Raji (cell line): ENCODE data around the gene PTMS.

Experiments
- POLR2A ChIP-seq: IDR thresholded peaks from 2 replicates; pipeline ENCODE4 v1.6.1; 2011; ENCODE audit warnings: low read depth, low read length, control low read depth; ENCODE audit not compliant: insufficient read depth

The PTMS gene

DNA sequence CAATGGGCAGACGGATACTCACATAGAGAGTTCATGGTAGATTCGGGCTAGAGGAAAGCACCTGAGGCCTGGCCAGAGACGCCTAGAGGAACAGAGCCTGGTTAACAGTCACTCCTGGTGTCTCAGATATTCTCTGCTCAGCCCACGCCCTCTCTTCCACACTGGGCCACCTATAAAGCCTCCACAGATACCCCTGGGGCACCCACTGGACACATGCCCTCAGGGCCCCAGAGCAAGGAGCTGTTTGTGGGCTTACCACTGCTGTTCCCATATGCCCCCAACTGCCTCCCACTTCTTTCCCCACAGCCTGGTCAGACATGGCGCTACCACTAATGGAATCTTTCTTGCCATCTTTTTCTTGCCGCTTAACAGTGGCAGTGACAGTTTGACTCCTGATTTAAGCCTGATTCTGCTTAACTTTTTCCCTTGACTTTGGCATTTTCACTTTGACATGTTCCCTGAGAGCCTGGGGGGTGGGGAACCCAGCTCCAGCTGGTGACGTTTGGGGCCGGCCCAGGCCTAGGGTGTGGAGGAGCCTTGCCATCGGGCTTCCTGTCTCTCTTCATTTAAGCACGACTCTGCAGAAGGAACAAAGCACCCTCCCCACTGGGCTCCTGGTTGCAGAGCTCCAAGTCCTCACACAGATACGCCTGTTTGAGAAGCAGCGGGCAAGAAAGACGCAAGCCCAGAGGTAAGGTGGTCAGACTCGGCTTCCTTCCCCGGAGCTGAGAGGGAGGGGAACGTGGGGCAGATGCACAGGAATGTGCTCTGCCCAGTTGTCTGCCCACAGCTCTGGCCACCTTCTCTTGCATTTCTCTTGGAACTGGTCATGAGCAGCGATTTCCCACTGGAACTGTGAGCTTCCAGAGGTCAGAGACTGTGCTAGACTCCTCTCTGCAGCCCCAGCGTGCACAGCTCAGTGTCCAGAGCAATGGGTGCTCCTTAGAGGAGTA lies 23.1 kb downstream of the PTMS start, which contains the start of gene CD4:
TSS of gene CD4 (plus strand) at position 557 of the 953 bp plus-strand sequence. CDS start 10,611 bp downstream, outside the sequence.
- no peak for TF ChIP-seq POLR2A

DNA sequence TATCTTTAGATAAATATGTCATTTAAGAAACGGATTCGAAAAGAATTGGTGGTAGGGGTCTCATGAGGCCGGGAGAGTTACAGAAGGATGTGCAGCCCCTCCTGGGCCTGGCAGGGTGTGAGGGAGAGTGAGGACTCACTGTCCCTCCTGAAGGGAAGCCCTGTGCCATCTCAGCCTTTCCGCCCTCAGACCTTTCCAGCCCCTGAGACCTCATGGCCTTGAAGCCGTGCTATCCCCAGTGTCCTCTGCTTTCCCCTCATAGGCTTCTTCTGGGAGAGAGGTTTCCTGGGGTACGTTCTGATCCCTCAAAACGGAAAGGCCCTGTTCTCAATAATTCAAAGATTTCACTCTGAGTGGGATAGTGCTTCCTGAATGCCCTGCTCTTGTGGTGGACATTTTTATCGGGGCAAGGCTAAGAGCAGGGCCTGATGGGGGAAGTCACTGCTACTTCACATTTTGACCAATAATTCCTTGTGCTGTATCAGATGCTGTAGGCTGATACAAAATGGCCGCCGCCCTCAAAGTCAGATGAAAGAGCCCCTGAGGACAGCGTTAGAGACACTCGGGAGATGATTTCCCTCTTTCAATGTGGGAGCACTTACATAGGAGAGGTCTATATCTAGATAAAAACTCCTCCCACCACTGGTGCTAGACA lies 24.5 kb downstream of the PTMS start:
- no peak for TF ChIP-seq POLR2A

DNA sequence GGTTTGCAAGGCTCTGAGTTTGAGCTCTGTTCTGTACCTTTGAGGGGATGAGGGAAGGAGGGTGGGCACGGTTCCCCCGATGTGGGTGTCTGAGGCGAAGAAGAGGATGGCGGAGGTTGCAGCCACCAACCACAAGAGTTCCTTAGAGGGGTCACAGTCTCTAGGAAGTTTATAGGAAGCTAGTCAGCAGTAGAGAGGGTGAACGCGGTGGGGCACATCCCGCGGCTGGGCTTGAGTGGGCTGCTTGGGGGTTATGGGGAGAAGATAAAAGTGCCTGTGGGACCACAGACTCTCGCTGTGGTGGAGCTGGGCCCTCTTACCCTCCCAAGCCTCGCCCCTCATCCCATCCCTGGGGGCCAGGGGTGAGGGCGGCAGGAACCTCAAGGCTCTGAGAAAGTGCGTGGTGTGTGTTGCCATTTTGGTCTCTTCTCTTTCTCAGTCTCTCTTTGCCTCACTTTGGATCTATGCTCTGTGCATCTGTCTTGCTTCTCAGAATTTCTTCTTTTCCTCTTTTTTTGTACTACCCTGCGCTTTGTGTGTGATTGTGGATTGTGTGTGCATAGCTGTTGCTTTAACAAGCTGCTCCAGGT lies 25.9 kb downstream of the PTMS start:
- TF ChIP-seq POLR2A: no peak

DNA sequence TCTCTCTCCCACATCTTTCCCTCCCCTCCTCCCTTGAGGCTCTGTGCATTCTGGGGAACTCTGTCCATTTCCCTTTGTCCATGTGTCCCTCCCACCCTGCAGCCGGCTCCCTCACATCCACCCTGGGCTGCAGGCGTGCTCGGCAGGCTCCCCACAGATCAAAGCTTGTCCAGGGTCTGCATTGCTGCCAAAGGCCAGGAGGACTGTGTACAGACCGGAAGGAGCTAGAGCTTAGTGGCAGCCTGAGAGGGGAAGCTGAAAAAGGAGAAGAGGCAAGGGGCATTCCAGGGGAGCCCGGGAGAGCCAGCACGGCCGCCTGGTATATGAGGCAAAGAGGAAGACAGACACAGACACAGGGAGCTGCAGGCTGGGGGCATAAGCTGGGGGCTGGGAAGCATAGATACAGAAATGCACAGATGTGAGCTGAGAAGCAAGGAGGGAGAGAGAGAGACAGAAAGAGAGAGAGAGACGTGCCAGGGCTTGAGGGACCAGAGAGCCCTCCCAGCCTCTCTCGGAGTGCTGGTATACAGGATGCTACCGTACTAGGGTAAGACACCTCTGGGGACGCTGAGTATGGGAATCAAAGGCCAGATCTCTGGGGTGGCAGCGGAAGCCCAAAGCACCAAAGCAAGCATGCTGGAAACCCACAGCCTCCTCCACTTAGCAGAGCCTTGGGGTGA lies 26.5 kb downstream of the PTMS start:
- no peak for TF ChIP-seq POLR2A

DNA sequence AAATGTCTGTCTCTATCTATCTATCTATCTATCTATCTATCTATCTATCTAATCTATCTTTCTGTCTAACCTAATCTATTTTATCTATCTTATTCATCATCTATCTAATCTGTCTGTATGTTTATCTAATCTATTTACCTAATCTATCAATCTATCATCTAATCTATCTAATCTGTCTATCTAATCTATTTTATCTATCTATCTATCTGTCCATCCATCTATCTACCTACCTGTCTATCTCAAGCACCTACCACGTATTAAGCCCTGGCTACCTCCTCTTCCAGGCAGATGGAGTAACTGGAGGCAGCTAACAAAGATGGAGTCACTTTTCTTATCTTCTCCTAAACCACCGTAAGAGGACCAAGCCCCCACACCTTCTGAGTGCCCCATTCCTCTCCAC lies 28.9 kb downstream of the PTMS start:
- TF ChIP-seq POLR2A: no peak

DNA sequence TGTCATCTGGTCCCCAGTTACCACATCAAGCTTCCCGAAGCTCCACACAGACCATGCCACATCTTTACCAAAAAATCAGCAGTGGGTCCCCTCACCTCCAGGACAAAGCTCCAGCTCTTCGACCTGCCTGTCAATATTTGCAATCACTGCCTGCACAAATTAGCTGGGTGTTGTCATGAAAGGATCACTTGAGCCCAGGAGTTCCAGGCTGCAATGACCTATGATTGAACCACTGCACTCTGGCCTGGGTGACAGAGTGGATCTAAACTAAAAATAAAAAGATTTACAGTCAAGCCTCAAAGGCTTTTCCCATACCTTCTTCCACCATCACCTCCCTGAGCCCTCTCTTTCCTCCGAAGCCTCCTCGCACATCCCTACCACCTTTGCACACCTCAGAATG lies 30.4 kb downstream of the PTMS start:
- TF ChIP-seq POLR2A: no peak

DNA sequence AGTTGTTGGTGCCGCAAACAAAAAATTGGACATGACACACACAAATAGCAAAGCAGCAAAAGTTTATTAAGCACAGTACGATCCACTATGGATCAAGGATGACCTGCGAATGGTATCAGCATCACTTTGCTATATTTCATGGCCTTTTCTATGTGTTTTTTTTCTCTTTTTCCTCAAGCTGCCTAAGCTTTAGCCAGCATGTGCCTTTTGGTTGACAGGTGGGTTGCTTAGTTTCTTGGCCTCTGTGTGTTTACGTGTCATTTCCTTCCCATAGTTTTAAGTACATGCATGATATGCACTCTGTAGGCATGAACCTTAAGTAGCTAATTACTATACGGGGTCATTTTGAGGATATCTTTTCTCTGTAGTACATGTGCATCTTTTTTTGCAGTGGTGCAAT lies 33.0 kb downstream of the PTMS start:
- no peak for TF ChIP-seq POLR2A

DNA sequence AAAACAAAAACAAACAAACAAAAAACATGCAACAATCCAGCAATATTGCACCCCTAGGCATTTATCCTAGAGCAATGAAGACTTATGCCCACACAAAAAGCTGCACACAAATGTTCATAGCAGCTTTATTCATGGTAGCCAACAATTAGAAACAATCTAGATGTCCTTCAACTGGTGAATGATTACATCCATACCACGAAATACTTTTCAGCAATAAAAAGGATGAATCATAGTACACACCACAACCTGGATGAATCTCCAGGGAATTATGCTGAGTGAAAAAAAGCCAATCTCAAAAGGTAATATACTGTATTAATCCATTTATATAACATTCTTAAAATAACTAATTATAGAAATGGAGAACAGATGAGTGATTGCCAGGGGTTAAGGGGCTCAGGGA lies 41.0 kb downstream of the PTMS start:
- TF ChIP-seq POLR2A: no peak

DNA sequence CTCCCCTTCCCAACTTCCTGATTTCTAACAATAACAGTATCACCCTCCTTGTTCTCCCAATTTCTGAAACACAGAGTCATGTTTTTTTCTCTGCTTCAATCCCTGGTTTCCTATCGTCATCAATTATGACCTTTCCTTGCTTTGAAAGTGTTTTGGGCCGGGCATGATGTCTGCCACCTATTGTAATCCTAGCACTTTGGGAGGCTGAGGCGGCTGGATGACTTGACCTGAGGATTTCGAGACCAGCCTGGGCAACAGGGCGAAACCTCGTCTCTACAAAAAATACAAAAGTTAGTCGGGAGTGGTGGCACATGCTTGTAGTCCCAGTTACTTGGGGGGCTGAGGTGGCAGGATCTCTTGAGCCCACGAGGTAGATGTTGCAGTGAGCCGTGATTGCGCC lies 42.9 kb downstream of the PTMS start:
- TF ChIP-seq POLR2A: no peak

DNA sequence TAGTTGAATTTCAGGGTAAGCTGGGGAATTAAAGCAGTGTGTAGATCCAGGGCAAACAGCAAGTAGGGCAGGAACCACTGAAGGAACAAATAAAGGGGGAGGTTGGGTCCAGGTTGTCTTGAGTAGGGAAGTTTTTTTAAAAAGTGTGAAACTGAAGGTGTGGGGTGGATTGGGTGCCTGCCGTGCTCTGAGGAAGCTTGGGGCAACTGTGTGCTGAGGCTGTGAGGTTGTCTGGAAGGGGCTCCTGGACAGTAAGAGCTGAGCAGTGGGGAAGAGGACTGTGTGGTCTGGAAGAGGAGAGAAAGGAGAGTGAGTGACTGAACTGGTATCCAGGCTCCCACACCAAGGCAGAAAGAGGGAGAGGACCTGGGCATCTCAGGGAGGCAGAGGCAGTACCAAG lies 44.6 kb downstream of the PTMS start:
- TF ChIP-seq POLR2A: no peak

DNA sequence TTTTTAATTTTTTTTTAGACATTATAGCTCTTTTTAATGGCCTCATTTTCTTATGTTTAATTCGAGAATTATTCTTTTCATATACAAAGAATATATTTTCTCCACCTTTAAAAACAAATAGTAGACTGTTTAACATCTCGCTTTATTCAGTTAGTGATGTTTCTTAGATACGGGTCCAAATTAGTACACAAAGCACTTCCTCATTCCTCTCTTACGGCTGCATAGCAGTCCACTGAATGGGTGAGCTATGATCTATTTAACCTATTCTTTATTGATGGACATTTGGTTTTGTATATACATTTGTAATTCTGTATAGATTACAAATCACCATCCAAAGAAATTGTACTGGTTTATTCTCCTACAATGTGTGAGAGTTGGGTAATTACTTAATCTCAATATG lies 47.2 kb downstream of the PTMS start:
- TF ChIP-seq POLR2A: no peak

DNA sequence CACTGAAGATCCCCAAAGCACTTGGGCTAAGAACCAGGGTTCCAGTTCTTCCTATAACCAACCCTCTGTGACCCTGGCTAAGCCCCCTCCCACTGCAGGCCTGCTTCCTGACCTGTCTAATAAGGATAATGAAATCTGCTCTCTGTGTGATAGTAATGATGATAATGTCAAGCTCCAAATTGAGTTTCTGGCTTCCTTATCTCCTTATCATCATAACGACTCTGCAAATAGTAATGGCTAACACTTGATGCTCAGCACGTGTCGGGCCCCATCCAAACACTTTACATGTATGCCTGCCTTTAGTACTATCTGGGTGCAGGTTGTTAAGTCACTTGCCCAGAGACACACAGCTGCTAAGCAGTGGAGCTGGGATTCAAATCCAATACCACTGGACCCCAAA lies 50.4 kb downstream of the PTMS start:
- no peak for TF ChIP-seq POLR2A

DNA sequence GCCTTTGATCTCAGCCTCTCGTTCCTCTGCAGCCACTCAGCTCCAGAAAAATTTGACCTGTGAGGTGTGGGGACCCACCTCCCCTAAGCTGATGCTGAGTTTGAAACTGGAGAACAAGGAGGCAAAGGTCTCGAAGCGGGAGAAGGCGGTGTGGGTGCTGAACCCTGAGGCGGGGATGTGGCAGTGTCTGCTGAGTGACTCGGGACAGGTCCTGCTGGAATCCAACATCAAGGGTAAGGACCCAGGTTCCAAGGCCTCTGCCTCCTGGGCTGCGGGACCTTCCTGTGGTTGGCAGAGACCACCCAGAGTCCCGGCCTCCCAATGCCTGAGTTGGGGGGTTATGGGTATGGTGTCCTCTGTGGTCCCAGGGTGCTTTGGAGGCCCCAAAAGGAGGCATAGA lies 50.9 kb downstream of the PTMS start:
- no peak for TF ChIP-seq POLR2A

DNA sequence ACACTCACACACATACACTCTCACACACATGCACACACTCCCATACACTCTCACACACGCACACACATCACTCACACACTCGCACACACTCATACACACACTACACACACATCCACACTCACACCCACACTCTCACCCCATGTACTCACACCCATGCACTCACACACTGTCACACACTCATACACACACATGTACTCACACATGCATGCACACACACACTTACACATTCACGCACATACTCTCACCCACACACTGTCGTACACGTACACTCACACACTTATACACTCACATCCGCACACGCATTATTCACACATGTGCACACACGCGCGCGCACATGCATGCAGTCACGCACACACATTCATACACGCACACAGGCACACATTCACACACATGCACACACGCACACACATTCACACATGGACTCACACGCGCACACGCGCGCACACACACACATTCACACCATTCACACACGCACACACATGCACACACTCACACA lies 51.5 kb downstream of the PTMS start:
- TF ChIP-seq POLR2A: no peak

DNA sequence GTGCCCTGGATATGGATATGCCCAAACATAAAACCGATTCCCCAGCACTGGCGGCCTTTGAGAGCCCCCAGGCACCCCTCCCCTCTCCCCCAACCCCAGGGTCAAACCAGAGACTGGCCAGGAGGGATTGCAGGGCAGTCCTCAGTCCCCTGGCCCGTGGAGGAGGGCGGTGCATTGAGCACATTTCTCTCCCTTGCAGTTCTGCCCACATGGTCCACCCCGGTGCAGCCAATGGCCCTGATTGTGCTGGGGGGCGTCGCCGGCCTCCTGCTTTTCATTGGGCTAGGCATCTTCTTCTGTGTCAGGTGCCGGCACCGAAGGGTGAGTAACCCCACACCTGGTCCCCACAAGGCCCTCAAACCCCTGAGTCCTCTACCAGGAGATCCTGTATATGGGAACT lies 52.1 kb downstream of the PTMS start:
- TF ChIP-seq POLR2A: no peak
